ENCODE results near the gene VGLL3.

Gene VGLL3

GRCh38 chr3:86990012-86990733, 776 bp downstream of the VGLL3 start:
- Histone ChIP-seq H3K27ac (ENCODE audit: low read depth, low read length) (no peak overlapping the region), H3K79me2 (ENCODE audit: control insufficient read depth, low read length) (no peaks in the 10 kb centered on the region), H3K9me3 (ENCODE audit: control insufficient read depth, insufficient read depth, low read length) (no peaks in the 10 kb centered on the region; the same call in 1 of the 2 replicates), H3F3A (ENCODE audit: control insufficient read depth, insufficient read depth) (no peaks in the 10 kb centered on the region), H3K4me1 (ENCODE audit: control insufficient read depth, low read length) (no peaks in the 10 kb centered on the region), H3K27me3 (ENCODE audit: control insufficient read depth, low read length) (no peaks in the 10 kb centered on the region), H3K36me3 (ENCODE audit: control insufficient read depth, low read length) (no peaks in the 10 kb centered on the region), H3K4me3 (ENCODE audit: low read length) (no peak overlapping the region), H4K20me1 (ENCODE audit: control insufficient read depth, insufficient read depth, low read depth, low read length) (no peaks in the 10 kb centered on the region), H3K4me2 (ENCODE audit: low read length) (no peak overlapping the region), H3K9me2 (replicated peaks; ENCODE audit: control insufficient read depth, low read length) (no peaks in the 10 kb centered on the region)
- TF ChIP-seq EZH2phosphoT487 (IDR thresholded peaks at IDR 0.05; ENCODE audit: borderline replicate concordance, low read length) (no peak), CTCF (IDR thresholded peaks at IDR 0.05; ENCODE audit: low read depth, low read length, poor library complexity, severe bottlenecking) (no peak)

GRCh38 chr3:86989611-86990010, 1.3 kb downstream of the VGLL3 start:
- Histone ChIP-seq H3K27ac (ENCODE audit: low read depth, low read length) (no peak overlapping the region), H3K4me2 (ENCODE audit: low read length) (no peak overlapping the region), H3K4me3 (ENCODE audit: low read length) (no peak overlapping the region), H3K36me3 (ENCODE audit: control insufficient read depth, low read length) (no peaks in the 10 kb centered on the region), H4K20me1 (ENCODE audit: control insufficient read depth, insufficient read depth, low read depth, low read length) (no peaks in the 10 kb centered on the region), H3K9me3 (ENCODE audit: control insufficient read depth, insufficient read depth, low read length) (no peaks in the 10 kb centered on the region; the same call in 1 of the 2 replicates), H3F3A (ENCODE audit: control insufficient read depth, insufficient read depth) (no peaks in the 10 kb centered on the region), H3K4me1 (ENCODE audit: control insufficient read depth, low read length) (no peaks in the 10 kb centered on the region), H3K79me2 (ENCODE audit: control insufficient read depth, low read length) (no peaks in the 10 kb centered on the region), H3K9me2 (replicated peaks; ENCODE audit: control insufficient read depth, low read length) (no peaks in the 10 kb centered on the region), H3K27me3 (ENCODE audit: control insufficient read depth, low read length) (no peaks in the 10 kb centered on the region)
- TF ChIP-seq CTCF (IDR thresholded peaks at IDR 0.05; ENCODE audit: low read depth, low read length, poor library complexity, severe bottlenecking) (no peak), EZH2phosphoT487 (IDR thresholded peaks at IDR 0.05; ENCODE audit: borderline replicate concordance, low read length) (no peak)

GRCh38 chr3:86989006-86989405, 1.9 kb downstream of the VGLL3 start:
- Histone ChIP-seq H3K9me2 (replicated peaks; ENCODE audit: control insufficient read depth, low read length) (no peaks in the 10 kb centered on the region), H4K20me1 (ENCODE audit: control insufficient read depth, insufficient read depth, low read depth, low read length) (no peaks in the 10 kb centered on the region), H3K4me3 (ENCODE audit: low read length) (no peak overlapping the region), H3K27ac (ENCODE audit: low read depth, low read length) (no peak overlapping the region), H3K79me2 (ENCODE audit: control insufficient read depth, low read length) (no peaks in the 10 kb centered on the region), H3F3A (ENCODE audit: control insufficient read depth, insufficient read depth) (no peaks in the 10 kb centered on the region), H3K4me2 (ENCODE audit: low read length) (no peak overlapping the region), H3K36me3 (ENCODE audit: control insufficient read depth, low read length) (no peaks in the 10 kb centered on the region), H3K27me3 (ENCODE audit: control insufficient read depth, low read length) (no peaks in the 10 kb centered on the region), H3K9me3 (ENCODE audit: control insufficient read depth, insufficient read depth, low read length) (no peaks in the 10 kb centered on the region; the same call in 1 of the 2 replicates), H3K4me1 (ENCODE audit: control insufficient read depth, low read length) (no peaks in the 10 kb centered on the region)
- TF ChIP-seq CTCF (IDR thresholded peaks at IDR 0.05; ENCODE audit: low read depth, low read length, poor library complexity, severe bottlenecking): no peak
- no peak for TF ChIP-seq EZH2phosphoT487 (IDR thresholded peaks at IDR 0.05; ENCODE audit: borderline replicate concordance, low read length)
